Stimulated activated naive CD4-positive, alpha-beta T cell treated with Interleukin-2 at 50 U/mL for 16 hours (primary cell): ENCODE measurements around the gene GNAQ.

ENCODE experiments used
- DNase-seq: peaks from one replicate; lab custom pipeline; 2025; lab: John Stamatoyannopoulos, UW

The GNAQ gene

DNA sequence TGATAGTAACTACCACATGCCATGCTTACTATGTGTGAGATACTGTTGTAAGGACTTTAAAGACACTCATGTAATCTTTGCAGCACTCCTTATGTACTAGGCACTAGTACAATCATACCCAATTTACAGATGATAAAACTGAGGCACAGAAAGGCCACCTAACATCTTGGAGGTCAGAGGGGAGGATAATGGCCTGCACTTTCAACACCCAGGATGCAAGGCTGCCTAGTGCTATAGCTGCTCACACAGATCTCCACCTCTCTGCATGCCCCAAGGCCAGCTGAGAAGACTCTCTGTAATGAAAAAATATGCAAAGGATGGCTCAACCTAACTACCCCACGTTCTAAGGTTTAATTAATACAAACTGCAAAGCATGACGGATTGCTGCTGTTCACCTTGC lies 57.2 kb downstream of the GNAQ start:
- no peak for DNase-seq

DNA sequence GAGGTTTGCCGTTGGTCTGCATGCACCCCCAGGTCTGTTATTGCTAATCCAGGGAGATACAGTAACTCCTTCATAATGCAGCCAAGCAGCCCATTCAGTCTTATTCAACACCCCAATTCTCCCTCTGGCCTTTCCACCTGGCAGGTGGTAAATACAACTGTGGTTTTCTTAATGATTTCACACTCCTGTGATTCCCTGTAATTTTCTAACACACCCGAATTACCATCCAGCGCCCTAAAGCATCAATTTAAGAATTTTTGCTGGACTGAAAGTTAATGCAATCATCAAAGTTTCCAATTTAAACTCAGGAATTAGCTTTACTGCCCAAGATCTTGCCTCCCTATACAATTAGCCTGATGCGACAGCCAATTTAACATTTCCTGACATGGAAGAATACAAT lies 62.5 kb downstream of the GNAQ start:
- DNase-seq, result no peak

DNA sequence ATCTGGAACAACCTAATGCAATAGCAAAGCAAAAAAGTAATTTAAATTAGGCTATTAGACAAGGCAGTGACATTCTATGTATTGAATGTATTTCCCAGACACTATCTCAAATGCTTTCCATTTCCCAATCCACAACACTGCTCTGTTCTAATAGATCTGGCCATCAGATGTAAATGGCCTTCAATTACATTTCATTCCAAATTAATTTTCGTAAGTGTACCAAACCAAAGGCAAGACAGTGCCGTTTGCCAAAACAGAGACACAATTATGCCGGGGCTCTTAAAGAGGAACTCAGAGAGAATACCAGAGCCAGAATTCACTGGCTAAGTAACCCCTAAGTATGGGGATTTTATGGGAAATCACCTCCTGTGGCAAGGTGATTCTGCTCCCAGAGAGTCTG lies 63.1 kb downstream of the GNAQ start:
- no peak for DNase-seq

DNA sequence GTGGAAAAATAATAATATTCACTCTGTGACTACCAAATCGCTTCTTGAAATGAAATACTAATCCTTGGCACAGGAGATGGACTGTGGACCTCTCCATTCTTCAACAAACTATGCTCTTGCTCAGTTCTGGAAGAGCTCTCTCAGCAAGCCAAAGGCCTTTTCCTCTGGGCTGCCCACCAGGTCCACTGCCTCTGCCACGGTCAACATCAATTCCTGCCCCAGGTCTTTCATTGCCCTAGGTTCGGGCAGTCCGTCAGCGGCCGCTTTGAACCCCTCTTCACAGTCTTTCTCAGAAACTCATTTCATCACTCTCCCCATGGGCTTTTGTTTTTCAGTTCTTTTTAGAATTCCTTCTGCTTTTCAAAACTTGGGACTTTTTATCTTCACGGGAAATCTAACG lies 64.9 kb downstream of the GNAQ start:
- no peak for DNase-seq

DNA sequence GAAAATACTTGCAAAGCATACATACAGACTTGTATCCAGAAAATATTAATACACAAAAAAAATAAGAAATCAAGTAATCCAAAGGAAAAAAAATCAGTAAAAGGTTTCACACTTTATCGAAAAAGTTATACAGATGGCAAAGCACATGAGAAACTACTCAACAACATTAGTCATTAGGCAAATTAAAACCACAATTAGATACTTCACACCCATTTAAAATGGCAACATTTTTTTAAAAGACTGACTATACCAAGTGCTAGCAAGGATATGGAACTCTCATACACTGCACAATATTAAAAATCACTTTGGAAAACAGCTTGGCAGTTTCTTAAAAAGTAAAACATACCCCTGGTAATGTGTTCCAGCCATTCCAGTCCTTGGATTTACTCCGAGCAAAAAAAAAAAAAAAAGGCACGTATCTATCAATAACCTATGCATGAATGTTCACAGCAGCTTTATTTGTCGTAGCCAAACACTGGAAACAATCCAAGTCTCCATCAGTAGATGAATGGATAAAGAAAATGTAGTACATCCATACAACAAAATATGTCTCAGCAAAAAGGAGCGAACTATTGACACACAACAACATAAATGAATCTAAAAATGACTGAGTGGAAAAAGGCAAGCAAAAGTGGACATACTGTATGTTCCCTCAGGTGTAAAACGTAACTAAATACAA lies 66.0 kb downstream of the GNAQ start:
- DNase-seq, result no peak

DNA sequence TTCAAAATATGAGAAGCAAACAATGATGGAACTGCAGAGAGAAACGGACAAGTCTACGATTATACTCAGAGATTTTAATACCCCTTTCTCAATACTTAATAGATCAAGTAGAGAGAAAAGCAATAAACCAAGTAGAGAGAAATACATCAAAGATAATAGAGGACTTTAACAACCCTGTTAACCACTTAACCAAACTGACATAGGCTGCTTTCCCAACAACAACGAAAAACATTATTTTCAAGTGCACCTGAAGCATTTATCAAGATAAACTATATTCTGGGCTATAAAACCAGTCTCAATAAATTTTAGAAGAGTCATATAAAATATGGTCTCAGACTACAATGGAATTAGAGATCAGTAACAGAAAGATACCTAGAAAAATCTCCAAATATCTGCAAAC lies 67.4 kb downstream of the GNAQ start:
- DNase-seq, result no peak

DNA sequence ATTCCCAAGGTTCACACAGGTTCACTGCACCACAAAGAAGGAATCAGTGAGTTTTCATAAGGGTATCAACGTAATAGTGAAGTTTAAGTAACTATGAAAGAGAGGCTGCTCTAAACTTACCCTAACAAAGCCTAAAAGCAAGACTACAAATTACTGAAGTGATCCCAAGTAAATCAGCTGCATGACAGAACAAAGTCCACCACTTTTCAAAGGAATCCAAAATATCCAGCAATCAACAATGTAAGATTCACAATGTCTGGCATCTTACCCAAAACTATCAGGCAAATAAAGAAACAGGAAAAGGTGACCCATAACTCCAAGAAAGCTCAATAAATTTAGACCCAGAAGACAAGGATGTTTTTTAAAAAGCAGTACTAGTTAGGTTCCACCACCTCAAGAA lies 70.1 kb downstream of the GNAQ start:
- DNase-seq, result no peak

DNA sequence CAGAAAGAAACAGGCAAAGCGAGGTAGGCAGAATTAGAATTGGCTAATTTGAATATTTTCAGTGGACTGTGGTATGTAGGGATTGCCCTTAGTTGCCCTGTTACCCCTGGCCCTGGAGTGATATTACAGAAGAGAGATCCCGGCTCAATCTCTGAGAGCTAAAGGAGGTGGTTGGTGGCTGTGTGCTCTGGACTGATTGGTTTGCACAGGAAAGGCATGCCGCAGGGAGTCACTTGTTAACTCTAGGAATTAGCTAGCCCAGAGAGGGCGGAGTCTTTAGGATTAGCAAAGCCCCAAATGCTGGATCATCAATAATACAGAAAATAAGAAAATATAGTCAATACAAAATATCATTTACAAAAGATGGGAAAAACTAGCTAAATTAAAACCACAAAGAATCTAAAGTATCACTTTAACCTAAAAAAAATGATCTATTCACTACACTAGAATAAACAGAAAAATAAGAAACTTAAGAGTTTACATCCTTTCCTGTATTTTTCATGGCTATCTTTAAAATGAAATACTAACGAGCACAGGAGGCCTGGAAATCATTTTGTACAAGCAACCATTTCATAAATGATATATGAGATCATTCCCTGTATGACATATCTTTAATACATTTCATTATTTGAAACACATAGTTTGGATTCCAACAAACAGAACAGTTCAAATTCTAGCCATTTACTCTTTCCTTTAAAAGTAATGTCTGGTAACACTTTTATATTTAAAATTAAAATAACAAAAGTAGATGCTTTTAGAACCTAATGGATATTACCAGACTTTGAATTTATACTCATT lies 71.1 kb downstream of the GNAQ start:
- DNase-seq, result no peak

DNA sequence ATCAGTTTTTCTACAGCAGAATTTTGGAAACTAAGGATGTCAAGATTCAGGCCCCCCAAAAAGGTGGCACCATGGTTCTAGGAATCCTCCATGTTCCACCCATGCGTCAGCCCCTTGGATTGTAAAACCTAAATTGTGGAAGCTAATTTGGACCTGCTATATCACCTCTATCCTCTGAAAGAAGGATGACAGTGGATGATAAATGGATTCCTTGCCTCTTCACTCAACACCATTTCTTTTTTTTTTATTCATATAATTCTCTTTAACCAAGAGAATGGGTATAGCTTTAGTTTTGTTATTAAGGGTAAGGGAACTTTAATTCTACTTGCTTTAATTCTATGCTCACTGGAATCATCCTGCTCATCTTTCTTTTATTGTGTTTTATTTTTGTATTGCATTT lies 71.8 kb downstream of the GNAQ start:
- DNase-seq, result no peak

DNA sequence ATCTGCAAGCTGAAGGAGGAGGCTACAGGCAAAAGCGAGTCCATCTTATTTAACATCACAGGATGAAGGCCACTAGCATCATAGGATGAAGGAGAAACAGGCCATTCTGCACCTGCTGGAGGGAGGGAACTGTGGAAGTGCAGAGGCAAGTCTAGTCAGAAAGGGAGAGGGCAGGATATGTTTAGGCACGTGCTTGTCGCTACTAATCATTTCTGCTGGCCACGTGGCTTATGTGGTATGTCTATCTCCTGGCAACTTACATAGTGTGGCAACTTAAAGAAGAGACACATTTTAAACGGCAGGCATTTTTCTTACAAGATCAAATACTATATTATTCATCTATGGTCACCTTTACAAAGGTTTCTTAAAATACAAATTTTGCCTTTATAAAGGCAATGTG lies 74.0 kb downstream of the GNAQ start:
- DNase-seq, result no peak

DNA sequence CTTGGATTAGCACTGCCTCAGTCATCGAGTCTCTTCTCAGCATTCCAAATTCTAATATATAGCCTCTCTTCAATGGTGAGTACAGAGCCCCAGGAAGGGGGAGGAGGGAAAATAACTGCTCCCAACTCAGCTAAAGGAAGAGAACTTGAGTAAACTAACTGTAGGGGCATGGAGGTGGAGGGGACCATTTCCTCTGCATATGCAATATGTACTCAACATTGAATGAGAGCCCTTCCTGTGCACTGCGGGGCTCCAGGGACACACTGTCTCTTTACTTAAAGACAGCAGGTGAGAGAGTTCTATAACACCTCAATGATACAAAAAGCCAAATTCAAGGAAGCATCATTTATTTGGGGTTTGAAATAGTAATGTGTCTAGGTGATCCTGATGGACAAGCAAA lies 75.1 kb downstream of the GNAQ start:
- DNase-seq, result no peak

DNA sequence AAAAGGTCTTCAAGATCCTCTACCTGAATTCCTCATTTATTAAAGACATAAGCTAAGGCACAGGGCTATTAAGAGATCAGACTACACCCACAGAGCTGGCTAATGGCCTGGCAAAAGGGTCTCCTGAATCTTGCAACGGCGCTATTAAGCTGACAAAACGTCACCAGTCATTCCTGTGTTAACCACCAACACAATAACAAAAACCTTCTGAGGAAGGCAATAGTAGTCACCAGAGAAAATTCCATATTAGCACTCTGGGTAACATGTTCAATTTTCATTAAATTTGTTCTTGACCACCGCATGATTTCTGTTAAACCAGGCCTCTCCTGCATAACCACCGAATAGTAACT lies 77.0 kb downstream of the GNAQ start:
- DNase-seq, result no peak

DNA sequence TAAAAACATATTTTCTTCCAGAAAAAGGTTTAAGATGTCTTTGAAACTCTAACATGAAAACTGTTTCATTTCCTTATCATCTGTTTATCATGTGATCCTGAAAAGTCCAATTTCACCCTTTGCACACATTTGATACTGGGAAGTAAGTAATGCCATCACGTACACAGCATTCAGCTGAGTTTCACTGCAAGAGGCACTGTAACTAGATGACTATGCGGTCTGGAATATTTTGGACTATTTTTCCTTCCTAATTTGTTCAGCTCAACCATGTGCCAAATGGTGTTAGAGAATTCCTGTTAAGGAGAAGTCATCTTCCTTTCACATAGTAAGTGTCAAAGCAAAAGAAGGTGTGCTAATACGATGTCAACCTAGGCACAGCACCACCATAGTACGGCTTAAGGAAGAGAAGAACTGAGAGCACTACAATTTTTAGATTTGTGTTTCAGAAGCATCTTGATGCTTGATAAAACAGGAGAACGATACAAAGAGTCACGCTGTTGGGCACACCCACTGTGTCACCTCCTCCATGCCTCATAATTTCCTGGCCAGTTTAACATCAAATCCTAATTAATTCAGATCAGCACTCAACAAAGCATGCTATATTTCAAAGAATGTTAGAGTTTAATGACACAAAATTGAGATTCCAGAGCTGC lies 77.5 kb downstream of the GNAQ start:
- no peak for DNase-seq

DNA sequence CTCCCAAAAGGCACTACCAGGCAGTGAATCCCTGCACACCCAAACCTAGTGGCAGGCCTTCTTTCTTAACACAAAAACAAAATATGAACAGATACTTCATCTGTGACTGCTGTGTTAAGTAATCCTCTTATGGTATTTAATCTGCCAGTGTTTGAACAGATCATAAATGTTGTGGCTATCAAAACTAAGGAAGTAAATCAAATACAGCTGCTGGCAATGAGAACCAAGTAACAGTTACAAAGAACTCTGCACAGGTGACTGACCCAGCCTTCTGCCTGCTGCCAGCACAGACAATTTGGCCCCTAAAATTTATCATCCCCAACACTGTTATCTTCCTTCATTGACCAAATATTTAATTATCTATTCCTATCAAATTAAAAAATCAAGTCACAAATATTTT lies 78.0 kb downstream of the GNAQ start:
- DNase-seq, result no peak

DNA sequence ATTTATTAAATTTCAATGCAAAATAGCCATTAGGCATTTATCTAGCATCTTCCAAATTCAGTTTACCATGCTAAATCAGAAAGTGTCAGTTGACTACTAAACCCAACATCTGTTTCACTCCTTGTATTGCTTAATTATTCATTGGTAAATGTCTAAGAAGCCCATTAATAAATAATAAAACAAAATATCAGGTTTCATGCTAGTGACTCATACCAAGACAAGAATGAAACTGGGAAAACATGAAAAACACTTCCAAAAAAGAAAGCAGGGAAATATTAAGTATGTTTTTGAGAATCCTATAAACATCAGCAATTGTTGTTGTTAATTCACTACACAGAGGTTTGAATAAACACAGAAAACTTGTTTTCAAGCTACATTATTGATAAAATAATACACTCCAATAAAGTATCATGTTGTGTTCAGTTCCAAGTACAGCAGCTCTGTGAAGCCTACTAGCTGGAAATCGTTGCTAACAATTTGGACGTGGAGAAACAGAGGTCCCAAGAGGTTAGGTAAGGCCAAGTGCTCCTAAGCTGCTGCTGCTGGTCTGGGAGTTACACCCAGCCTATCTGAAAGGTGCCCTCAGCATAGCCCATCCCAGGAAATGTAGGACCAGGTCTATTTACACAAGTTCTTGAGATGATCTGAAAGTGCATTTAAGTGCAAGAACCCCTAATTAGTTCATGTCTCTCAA lies 78.8 kb downstream of the GNAQ start:
- DNase-seq, result no peak

DNA sequence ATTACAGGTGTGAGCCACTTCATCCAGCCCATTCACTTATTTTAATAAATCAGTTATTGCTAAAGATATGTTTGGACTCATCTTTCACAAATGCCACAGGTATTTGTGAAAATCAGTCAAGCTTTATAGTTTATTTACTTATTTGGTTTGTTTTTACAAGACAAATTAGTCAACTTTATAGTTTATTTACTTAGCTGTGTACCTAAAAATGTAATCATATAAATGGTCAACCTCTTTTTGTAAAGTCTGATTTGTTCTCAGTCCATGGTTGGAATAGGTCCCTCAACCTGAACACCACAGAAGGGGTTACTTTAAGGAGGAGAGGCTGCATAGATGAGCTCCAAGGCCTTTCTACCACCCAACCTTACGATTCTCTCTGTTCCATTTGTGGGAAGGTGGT lies 80.2 kb downstream of the GNAQ start:
- no peak for DNase-seq

DNA sequence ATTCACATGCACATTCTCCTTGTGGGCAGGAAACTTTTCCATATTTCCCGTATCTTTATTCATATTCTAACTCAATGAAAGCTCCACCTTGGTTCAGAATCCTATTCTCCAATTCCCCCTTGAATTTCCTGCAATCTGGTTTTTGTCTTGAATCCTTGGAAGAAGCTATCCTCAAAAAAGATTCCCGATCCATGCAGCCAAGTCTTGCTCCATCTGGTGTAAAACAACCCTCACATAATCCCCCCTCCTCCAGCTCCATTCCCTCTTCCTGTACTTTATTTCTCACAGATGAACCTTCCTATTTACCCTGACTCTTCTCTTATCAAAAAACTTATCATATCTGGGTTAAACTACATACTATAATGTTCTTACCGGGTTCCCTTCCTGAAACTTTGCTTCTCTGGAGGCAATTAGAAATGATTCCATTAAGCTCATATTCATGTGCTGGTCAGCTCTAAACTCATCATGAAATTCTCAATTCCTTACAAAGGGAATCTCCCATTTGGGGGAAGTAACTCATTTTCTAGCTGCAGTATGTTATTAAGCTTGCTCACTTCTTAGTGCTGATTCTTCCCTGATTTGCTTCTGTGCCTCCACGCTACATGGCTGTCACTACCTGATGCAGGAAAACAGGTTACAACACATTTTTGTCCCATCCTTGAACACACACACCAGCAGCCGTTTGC lies 81.7 kb downstream of the GNAQ start:
- no peak for DNase-seq

DNA sequence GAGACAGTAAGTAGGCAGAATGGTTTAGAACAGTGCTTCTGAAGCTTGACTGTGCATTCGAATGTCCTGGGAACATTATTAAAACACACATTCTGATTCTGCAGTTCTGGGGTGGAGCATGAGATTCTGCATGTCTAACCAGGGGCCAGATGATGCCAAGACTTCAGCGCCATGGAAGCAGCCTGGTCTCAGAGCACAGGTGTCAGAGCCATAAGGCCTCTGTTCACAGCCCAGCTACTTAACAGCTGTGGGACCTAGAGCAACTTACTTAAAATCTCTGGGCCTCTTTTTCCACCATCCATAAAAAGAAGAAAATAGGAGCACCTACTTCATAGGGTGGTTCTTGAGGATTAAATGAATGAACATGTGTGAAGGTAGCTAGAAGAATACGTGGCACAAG lies 84.0 kb downstream of the GNAQ start:
- no peak for DNase-seq

DNA sequence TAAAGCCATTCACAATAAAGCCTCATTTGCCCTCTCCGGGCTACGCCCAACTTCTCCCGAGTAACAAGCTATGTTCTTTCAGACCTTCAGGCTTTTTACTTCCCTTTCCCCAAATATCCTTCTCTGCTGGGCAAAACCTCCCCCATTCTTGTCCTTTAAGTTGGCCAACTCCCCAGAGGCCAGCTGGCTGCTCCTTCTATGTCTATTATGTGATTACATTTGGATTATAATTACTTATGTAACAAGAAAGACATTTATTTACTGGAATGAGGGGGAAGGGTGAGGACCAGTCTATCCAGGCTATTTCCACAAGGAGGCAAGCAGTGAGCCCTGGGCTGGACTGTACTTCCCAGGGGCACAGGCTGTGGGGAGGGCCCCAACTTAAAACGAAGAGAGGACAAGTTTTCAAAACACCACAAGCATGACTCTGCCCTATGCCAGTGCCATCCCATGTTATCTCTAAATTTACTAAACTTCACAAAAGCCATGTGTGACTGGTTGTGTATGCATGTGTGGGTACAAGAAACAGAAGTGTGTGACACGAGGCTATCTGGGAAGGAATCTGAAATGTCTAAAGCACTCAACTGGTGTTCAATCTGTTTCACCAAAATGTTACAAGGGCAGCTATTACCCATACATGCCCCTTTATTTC lies 84.5 kb downstream of the GNAQ start:
- DNase-seq, result no peak

DNA sequence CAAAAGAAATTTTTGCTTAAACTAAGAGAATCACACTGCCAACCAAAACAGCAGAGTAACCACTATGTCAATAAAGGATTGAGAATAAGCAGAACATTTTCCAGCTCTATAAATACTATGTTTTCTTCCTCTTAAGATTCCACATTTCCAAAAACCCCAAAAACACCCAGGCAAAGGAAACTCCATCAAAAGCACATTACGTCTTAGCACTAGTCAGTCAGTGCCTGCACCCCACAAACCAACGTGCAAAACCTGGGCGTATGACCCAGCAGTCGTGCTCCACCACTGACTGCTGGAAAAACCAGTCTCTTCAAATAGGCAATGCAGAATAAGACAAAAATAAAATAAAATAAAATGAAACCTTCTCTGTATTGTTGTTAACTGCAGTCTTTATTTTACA lies 85.3 kb downstream of the GNAQ start:
- DNase-seq, result no peak

DNA sequence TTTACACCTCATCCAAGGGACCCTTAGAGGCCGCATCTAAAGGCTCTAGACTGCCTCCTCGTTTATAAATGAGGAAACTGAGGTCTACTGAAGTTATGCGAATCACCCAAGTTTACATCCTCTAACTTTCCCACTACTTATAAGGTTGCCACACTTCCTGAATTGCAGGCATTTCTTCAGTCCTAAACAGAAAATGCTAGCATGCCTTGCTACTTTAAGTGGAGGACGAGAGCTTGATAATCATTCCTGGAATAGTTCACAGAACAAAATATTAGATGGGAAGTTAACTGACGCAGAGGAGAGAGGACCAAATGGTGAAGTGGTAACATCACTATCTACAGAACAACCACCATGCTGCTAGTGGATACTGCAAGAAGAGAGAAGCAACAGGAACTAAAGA lies 85.8 kb downstream of the GNAQ start:
- DNase-seq, result no peak
